HG03135 (cell line): ENCODE measurements around the gene OR10AD1.
"Not testable (repeated sequence)": the region's sequence is repeated elsewhere in the genome, so short reads cannot be mapped to it uniquely, and the experiment has no call there.

Experiments
- ATAC-seq: cut with Tn5 transposase; IDR thresholded peaks from one replicate; pipeline ENCODE4 v1.9.1; 2021; ENCODE audit warnings: mild to moderate bottlenecking, moderate library complexity; ENCODE audit not compliant: unreplicated experiment

OR10AD1 gene

DNA sequence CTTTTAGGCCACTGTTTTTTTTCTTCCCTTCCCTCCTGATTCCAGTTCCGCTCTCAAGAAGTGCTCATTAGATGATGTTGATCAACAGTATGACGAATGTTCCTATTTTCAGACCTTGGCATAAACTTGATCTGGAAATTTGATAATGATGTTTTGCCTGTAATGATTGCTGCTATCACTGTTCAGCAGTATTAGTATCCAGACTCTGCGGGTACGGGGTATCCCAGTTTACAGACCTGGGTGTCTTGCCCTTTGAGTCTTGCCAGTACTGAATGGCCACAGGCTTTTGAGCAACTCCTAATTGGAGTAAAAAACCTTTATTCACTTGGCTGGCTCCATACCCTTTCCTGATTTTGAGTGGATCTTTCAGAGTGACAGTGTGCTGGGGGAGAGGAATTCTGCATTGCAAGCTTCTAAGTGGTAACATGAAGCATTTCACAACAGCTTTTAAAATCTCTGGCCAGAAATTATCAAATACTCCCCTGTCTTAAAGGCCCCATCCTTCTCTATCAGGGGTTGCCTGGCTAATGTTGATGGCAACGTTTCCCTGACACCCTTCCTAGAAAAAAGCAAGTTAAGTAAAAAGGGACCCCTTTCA, 39.8 kb downstream of the OR10AD1 start:
- ATAC-seq = no peak

DNA sequence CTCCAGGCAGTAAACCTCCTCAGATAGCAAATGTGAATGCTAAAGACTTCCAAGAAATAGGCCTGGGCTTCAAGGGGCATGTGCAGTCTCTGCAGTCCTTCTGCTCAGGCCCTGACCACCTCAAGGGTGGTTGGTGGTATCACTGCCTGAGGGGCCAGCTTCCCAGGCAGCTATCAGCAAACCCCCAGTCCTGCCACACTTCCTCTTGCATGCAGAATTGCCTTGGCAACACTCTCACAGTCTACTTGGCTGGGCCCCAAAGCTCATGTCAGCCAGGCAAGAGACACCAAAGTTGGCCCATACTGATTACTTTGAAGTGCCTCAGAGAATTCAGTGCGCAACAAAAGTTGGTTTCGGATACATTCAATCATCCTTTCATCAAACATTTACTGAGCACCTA, 42.3 kb downstream of the OR10AD1 start:
- no peak for ATAC-seq

GRCh38 chr12:48160046-48160445, 43.0 kb downstream of the OR10AD1 start:
- no peak for ATAC-seq

DNA sequence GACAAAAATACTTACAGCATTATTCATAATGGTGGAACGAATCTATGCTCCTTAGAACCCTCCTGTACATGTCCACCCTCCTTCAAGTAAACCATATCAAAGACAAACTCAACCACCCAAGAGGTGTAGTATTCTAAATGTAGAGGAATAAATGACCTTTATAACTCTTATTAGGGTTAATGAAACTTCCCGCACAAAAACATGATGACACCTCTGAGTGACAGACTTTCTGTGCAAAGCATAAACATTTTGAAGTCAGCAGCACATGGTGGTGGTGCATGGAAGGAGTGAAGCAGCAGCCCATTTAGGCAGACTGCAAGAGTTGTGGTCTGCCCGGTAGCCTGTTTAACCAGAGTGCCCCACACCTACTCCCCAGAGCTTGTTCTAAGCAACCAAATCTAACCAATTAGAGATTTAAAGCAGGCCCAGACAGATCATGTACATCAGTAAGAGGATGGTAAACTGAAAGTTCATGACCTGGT, 45.2 kb downstream of the OR10AD1 start:
- no peak for ATAC-seq

GRCh38 chr12:48157018-48157888, 45.8 kb downstream of the OR10AD1 start, which contains the start of gene ASB8:
Gene ASB8, minus strand, starts transcription at chr12:48157515. Its CDS starts 4,019 bp downstream, at chr12:48153496.
- peak; percentile 91 for ATAC-seq

DNA sequence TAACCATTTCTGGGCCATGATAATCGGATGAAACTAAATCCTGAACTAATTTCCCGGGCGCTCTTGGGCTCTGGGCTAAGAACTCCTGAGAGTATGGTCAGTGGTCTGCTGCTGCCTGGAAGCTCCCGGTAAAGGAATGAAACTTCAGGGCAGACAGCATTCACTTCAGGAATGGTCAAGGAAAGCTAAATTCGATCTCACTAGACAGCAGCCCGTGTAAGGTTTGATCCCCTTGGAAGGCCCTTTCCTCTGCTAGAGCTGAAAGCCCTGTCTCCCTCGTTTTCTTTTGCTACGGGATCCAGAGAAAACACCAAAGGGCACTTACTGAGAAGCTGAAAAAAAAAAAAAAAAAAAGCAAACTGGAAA, 46.5 kb downstream of the OR10AD1 start:
- ATAC-seq = no peak

DNA sequence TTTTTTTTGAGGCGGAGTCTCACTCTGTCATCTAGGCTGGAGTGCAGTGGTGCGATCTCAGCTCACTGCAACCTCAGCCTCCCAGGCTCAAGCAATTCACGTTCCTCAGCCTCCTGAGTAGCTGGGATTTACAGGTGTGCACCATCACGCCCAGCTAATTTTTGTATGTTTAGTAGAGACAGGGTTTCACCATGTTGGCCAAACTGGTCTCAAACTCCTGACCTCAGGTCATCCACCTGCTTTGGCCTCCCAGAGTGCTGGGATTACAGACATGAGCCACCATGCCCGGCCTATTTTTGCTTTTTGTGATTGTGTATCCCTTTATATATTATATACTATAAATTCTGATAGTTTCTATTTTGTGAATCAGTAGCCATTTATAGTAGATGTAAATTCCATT, 47.3 kb downstream of the OR10AD1 start:
- ATAC-seq = not testable (repeated sequence)
